Omental fat pad (tissue), 4 donors: ENCODE measurements around the gene NRG3. TPM values are rescaled to one million over a fixed set of nuclear protein-coding genes. Genes with fewer than 3 reads are reported as not detected.

Experiments
- ATAC-seq: fragments of 150-250 bp; one replicate; pipeline ENCODE4 v1.9.1; 2016; ENCODE audit warnings: mild to moderate bottlenecking, moderate library complexity; ENCODE audit not compliant: low FRiP score
- DNase-seq: peaks from one replicate; pipeline ENCODE4 v3.0.0-alpha.2; 2019; ENCODE audit warnings: low spot score
- CTCF ChIP-seq, 3 donors: fragments of 450-650 bp; IDR thresholded peaks; one replicate each; pipeline ENCODE4 v1.5.1; 2016 to 2017; ENCODE audit warnings: antibody characterized with exemption in 3 of 3, mild to moderate bottlenecking in 3 of 3, moderate library complexity in 2 of 3
- total RNA-seq, 4 donors: library from RNA; depleted of rRNA; stranded (reverse); fragments of >200 nt; gene quantifications; one replicate each; pipeline ENCODE4 v1.1.0, GENCODE V29; 2016

The NRG3 gene
- total RNA-seq, 4 donors from 2014 or later: 0.19 to 0.47 (median 0.38) TPM; not detected in 1

DNA sequence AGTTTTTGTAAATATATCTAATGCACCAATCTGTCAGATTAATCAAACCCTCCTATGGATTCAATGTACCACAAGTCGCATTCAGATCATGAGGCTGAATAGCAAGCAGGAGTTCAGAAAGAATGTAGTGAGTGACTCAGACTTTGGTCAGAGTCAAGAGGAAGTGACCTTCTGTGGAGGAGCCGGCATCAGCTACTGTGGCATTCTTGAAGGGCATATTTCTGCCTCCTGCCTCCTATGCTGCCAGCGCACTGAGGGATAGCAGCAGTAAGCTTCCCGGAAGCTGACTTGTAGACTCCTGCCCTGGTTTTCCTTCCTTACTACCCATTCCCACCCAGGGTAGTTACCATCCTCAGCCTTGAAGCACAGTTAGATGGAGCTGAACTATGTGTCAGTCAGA is 867.5 kb downstream of the NRG3 start:
- TF ChIP-seq CTCF (IDR thresholded peaks at IDR 0.05): no peak
- ATAC-seq (no peak), DNase-seq (no peak)

- no peak for TF ChIP-seq CTCF (IDR thresholded peaks at IDR 0.05)
- ATAC-seq (no peak), DNase-seq (no peak)
Observed at GRCh38 chr10:82742898-82743297, 867.9 kb downstream of the NRG3 start.

- ATAC-seq: no peak
- no peak for DNase-seq
- TF ChIP-seq CTCF (IDR thresholded peaks at IDR 0.05): no peak
Observed at GRCh38 chr10:82750538-82750937, 875.5 kb downstream of the NRG3 start.

DNA sequence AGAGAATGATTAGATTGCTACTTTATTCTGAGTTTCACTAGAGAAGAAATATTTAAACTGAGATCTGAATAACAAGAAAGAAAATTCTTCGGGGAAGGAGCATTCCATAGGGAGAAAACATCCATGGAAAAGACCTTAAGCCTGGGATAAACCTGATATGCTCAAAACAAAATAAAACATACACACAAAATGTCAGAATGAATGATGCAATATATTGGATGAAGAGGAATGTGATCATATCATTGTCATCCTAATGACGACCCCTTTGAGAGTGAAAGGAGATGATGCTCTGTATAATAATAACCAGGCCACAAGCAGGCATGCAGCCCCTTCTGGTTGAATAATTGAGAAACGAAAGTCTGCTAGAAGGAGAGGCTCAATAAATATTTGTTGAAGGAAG is 882.4 kb downstream of the NRG3 start:
- ATAC-seq: no peak
- DNase-seq: no peak
- no peak for TF ChIP-seq CTCF (IDR thresholded peaks at IDR 0.05)

- no peak for TF ChIP-seq CTCF (IDR thresholded peaks at IDR 0.05)
- no peak for ATAC-seq
- DNase-seq: no peak
Observed at GRCh38 chr10:82757901-82758300, 882.9 kb downstream of the NRG3 start.

- DNase-seq: no peak
- no peak for TF ChIP-seq CTCF (IDR thresholded peaks at IDR 0.05)
- no peak for ATAC-seq
Observed at GRCh38 chr10:82759050-82759449, 884.1 kb downstream of the NRG3 start.

DNA sequence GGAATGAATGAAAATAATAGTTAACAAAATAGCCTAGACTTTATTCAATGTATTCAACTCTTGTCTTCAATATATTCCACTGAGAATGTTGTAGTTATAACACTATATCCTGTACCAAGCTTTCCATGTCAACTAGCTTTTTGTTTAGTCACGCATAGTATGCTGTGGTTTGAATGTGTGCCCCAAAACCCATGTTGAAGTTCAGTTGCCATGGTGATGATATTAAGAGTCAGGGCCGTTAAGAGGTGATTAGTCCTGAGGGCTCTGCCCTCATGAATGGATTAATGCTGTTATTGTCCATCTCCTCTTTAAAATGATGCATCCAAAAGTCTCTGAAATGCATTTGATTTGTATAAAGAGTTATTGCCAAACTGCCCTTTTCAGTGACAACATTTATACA is 887.6 kb downstream of the NRG3 start:
- DNase-seq (no peak), ATAC-seq (no peak)
- TF ChIP-seq CTCF (IDR thresholded peaks at IDR 0.05): no peak
